Loucy (cell line): ENCODE data around the gene KLHL17.
"Not testable (repeated sequence)": the region's sequence is repeated elsewhere in the genome, so short reads cannot be mapped to it uniquely, and the experiment has no call there.

Experiments
- EZH2phosphoT487 ChIP-seq: fragments of 200-600 bp; IDR thresholded peaks from 2 replicates; pipeline ENCODE4 v1.6.1; 2018; ENCODE audit warnings: antibody characterized with exemption, mild to moderate bottlenecking, moderate library complexity, borderline replicate concordance
- TF ChIP-seq, protein P1 (sequence below): fragments of 200-600 bp; sonication (generic); conservative IDR thresholded peaks from 2 replicates; pipeline ENCODE4 v1.5.1; 2014; ENCODE audit warnings: mild to moderate bottlenecking, antibody characterized with exemption, low read length

DNA sequence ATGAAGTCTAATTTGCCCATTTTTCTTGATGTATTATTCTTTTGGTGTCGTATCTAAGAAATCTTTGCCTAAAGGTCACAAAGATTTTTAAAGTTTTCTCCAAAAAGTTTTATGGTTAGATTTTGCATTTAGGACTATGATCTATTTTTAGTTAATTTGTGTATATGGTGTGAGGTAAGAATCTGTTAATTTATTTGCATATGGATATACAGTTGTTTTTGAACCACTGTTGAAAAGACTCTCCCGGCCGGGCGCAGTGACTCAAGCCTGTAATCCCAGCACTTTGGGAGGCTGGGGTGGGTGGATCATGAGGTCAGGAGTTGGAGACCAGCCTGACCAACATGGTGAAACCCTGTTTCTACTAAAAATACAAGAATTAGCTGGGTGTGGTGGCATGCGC is 27.7 kb downstream of the KLHL17 start:
- TF ChIP-seq EZH2phosphoT487, result not testable (repeated sequence)
- TF ChIP-seq, protein P1, sequence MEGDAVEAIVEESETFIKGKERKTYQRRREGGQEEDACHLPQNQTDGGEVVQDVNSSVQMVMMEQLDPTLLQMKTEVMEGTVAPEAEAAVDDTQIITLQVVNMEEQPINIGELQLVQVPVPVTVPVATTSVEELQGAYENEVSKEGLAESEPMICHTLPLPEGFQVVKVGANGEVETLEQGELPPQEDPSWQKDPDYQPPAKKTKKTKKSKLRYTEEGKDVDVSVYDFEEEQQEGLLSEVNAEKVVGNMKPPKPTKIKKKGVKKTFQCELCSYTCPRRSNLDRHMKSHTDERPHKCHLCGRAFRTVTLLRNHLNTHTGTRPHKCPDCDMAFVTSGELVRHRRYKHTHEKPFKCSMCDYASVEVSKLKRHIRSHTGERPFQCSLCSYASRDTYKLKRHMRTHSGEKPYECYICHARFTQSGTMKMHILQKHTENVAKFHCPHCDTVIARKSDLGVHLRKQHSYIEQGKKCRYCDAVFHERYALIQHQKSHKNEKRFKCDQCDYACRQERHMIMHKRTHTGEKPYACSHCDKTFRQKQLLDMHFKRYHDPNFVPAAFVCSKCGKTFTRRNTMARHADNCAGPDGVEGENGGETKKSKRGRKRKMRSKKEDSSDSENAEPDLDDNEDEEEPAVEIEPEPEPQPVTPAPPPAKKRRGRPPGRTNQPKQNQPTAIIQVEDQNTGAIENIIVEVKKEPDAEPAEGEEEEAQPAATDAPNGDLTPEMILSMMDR, result not testable (repeated sequence)
